Measurements from ENCODE around the gene MED28. TPM values are rescaled to one million over a fixed set of nuclear protein-coding genes. Genes with fewer than 3 reads are reported as not detected.

Gene MED28
- total and polyA plus RNA-seq, 10 of the 15 experiments (the other 5 are each of a cell fraction or from before 2014, with no cell fraction given): 19.9 to 77.4 (median 52.0) TPM

DNA sequence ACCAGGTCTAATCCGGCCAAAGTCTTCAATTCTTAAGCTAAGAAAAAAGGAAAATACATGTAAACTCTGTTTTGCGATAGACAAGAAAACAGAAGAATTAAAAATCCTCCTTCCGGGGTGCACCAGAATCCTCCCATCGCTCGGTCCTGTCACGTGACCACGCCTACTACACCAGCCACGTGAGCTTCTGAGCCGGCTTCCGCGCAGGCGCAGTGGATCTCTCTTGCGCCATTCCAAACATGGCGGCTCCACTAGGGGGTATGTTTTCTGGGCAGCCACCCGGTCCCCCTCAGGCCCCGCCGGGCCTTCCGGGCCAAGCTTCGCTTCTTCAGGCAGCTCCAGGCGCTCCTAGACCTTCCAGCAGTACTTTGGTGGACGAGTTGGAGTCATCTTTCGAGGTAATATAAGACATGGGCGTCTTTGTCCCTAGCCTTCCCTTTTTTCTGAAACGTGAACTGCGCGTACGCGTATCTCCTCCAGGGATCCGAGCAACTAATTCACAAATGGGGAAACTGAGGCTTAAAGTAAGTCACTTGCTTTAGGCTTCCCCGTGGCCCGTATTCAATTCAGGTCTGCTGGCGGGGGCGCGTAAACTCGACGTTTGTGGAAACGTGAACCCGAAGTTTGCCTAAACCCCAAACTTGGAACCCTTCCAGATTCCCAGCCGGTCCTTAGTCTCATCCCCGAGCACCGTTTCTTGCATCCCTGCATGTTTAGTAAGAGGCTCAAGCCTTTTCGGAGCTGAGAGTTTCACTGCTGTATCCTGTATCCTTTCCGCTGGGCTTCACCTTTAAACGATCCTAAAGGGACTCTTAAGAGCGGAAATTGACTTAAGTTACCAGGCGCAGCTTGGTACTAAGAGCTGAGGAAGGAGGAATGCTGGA, at the start of gene MED28 (continued):
- TF ChIP-seq, protein P1, sequence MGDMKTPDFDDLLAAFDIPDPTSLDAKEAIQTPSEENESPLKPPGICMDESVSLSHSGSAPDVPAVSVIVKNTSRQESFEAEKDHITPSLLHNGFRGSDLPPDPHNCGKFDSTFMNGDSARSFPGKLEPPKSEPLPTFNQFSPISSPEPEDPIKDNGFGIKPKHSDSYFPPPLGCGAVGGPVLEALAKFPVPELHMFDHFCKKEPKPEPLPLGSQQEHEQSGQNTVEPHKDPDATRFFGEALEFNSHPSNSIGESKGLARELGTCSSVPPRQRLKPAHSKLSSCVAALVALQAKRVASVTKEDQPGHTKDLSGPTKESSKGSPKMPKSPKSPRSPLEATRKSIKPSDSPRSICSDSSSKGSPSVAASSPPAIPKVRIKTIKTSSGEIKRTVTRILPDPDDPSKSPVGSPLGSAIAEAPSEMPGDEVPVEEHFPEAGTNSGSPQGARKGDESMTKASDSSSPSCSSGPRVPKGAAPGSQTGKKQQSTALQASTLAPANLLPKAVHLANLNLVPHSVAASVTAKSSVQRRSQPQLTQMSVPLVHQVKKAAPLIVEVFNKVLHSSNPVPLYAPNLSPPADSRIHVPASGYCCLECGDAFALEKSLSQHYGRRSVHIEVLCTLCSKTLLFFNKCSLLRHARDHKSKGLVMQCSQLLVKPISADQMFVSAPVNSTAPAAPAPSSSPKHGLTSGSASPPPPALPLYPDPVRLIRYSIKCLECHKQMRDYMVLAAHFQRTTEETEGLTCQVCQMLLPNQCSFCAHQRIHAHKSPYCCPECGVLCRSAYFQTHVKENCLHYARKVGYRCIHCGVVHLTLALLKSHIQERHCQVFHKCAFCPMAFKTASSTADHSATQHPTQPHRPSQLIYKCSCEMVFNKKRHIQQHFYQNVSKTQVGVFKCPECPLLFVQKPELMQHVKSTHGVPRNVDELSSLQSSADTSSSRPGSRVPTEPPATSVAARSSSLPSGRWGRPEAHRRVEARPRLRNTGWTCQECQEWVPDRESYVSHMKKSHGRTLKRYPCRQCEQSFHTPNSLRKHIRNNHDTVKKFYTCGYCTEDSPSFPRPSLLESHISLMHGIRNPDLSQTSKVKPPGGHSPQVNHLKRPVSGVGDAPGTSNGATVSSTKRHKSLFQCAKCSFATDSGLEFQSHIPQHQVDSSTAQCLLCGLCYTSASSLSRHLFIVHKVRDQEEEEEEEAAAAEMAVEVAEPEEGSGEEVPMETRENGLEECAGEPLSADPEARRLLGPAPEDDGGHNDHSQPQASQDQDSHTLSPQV (IDR thresholded peaks at IDR 0.05): no peak
- TF ChIP-seq SMAD5 (IDR thresholded peaks at IDR 0.05; ENCODE audit: low read depth): 0 out of 2 replicates have a peak, but pooled peaks have one; percentile 55
- TF ChIP-seq ESRRA (IDR thresholded peaks at IDR 0.05; ENCODE audit: low read length): no peak
- peak; percentile 86 for TF ChIP-seq POLR2AphosphoS2 (IDR thresholded peaks at IDR 0.05; ENCODE audit: low read depth, low read length)
- TF ChIP-seq NFIC (IDR thresholded peaks at IDR 0.05; ENCODE audit: low read depth, low read length): peak; percentile 61; the same call in 1 of the 2 replicates
- TF ChIP-seq BHLHE40 (IDR thresholded peaks at IDR 0.05; ENCODE audit: borderline replicate concordance in 1 of 2, low read depth in 2 of 2, low read length in 1 of 2): peak; percentile 98
- TF ChIP-seq, protein P2, sequence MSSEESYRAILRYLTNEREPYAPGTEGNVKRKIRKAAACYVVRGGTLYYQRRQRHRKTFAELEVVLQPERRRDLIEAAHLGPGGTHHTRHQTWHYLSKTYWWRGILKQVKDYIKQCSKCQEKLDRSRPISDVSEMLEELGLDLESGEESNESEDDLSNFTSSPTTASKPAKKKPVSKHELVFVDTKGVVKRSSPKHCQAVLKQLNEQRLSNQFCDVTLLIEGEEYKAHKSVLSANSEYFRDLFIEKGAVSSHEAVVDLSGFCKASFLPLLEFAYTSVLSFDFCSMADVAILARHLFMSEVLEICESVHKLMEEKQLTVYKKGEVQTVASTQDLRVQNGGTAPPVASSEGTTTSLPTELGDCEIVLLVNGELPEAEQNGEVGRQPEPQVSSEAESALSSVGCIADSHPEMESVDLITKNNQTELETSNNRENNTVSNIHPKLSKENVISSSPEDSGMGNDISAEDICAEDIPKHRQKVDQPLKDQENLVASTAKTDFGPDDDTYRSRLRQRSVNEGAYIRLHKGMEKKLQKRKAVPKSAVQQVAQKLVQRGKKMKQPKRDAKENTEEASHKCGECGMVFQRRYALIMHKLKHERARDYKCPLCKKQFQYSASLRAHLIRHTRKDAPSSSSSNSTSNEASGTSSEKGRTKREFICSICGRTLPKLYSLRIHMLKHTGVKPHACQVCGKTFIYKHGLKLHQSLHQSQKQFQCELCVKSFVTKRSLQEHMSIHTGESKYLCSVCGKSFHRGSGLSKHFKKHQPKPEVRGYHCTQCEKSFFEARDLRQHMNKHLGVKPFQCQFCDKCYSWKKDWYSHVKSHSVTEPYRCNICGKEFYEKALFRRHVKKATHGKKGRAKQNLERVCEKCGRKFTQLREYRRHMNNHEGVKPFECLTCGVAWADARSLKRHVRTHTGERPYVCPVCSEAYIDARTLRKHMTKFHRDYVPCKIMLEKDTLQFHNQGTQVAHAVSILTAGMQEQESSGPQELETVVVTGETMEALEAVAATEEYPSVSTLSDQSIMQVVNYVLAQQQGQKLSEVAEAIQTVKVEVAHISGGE (CRISPR knock-in tag; IDR thresholded peaks at IDR 0.05): peak; percentile 72
- no peak for TF ChIP-seq WRNIP1 (IDR thresholded peaks at IDR 0.05; ENCODE audit: borderline replicate concordance, low read depth, low read length)

Data from GM12878 (cell line).